Measurements from ENCODE around the gene ZBTB2.
A peak's percentile ranks its signal among the peaks of the same experiment; 100 is the strongest.
"Not testable (repeated sequence)": the region's sequence is repeated elsewhere in the genome, so short reads cannot be mapped to it uniquely, and the experiment has no call there.

Gene ZBTB2

GRCh38 chr6:151402228-151402627 lies 10.9 kb upstream of the ZBTB2 start:
- DNase-seq (ENCODE audit: low spot score), result no peak

- no peak for DNase-seq (ENCODE audit: low spot score)
Observed at GRCh38 chr6:151400473-151400872, 9.1 kb upstream of the ZBTB2 start.

- DNase-seq (ENCODE audit: low spot score), result no peak
Observed at GRCh38 chr6:151399679-151400078, 8.3 kb upstream of the ZBTB2 start.

GRCh38 chr6:151393410-151393809 lies 2.1 kb upstream of the ZBTB2 start:
- no peak for DNase-seq (ENCODE audit: low spot score)

GRCh38 chr6:151392427-151392826 lies 1.1 kb upstream of the ZBTB2 start:
- no peak for DNase-seq (ENCODE audit: low spot score)

GRCh38 chr6:151390851-151391470 lies 398 bp downstream of the ZBTB2 start:
- peak; percentile 77 for DNase-seq (ENCODE audit: low spot score)

- DNase-seq (ENCODE audit: low spot score), result peak; percentile 95
Observed at GRCh38 chr6:151390276-151390850, 996 bp downstream of the ZBTB2 start.

- DNase-seq (ENCODE audit: low spot score), result peak; percentile 55
Observed at GRCh38 chr6:151389618-151390275, 1.6 kb downstream of the ZBTB2 start.

- no peak for DNase-seq (ENCODE audit: low spot score)
Observed at GRCh38 chr6:151388997-151389617, 2.3 kb downstream of the ZBTB2 start.

GRCh38 chr6:151388236-151388635 lies 3.1 kb downstream of the ZBTB2 start:
- no peak for DNase-seq (ENCODE audit: low spot score)

GRCh38 chr6:151387175-151387970 lies 4.0 kb downstream of the ZBTB2 start:
- peak; percentile 72 for DNase-seq (ENCODE audit: low spot score)

- DNase-seq (ENCODE audit: low spot score), result no peak
Observed at GRCh38 chr6:151385177-151385576, 6.2 kb downstream of the ZBTB2 start.

GRCh38 chr6:151384151-151384550 lies 7.2 kb downstream of the ZBTB2 start:
- no peak for DNase-seq (ENCODE audit: low spot score)

GRCh38 chr6:151382631-151383030 lies 8.7 kb downstream of the ZBTB2 start:
- DNase-seq (ENCODE audit: low spot score), result not testable (repeated sequence)

GRCh38 chr6:151381722-151382121 lies 9.6 kb downstream of the ZBTB2 start:
- DNase-seq (ENCODE audit: low spot score), result no peak

GRCh38 chr6:151380848-151381205 lies 10.5 kb downstream of the ZBTB2 start:
- no peak for DNase-seq (ENCODE audit: low spot score)

- DNase-seq (ENCODE audit: low spot score), result no peak
Observed at GRCh38 chr6:151379933-151380847, 11.2 kb downstream of the ZBTB2 start.

GRCh38 chr6:151377095-151377494 lies 14.3 kb downstream of the ZBTB2 start:
- DNase-seq (ENCODE audit: low spot score), result no peak

- DNase-seq (ENCODE audit: low spot score), result no peak
Observed at GRCh38 chr6:151376440-151376839, 14.9 kb downstream of the ZBTB2 start.

- no peak for DNase-seq (ENCODE audit: low spot score)
Observed at GRCh38 chr6:151375833-151376232, 15.5 kb downstream of the ZBTB2 start.

GRCh38 chr6:151374036-151374683 lies 17.2 kb downstream of the ZBTB2 start:
- DNase-seq (ENCODE audit: low spot score), result no peak

Measured in hepatic stellate cell (primary cell).